OCI-LY7 (cell line): Measurements from ENCODE around the gene ABHD1. TPM values are rescaled to one million over a fixed set of nuclear protein-coding genes. Genes with fewer than 3 reads are reported as not detected.

ENCODE experiments used
- BruUV-seq: library from RNA; stranded (reverse); fragments of 400-500 nt; replicated peaks from 2 replicates; lab custom pipeline; 2021; lab: Mats Ljungman, UMichigan
- CTCF ChIA-PET: fragments of 300-600 bp; sonication (Branson Sonifier 250); formaldehyde crosslinking; loops from one replicate; lab custom pipeline; 2022; ENCODE audit warnings: antibody characterized with exemption; ENCODE audit not compliant: unreplicated experiment; lab: Charles Lee
- POLR2A ChIA-PET: fragments of 300-600 bp; sonication (Branson Sonifier 250); formaldehyde crosslinking; loops from one replicate; lab custom pipeline; 2022; ENCODE audit warnings: antibody characterized with exemption; lab: Charles Lee
- DNase-seq: peaks from one replicate; pipeline ENCODE4 v3.0.0-alpha.2; 2015; ENCODE audit warnings: low spot score
- H2AFZ ChIP-seq: fragments of 200-600 bp; sonication (generic), shearing (Covaris generic); 2 replicates; pipeline ENCODE4 v1.6.1; 2014; ENCODE audit warnings: mild to moderate bottlenecking, antibody characterized with exemption, low read length, moderate library complexity
- H3K27ac ChIP-seq: fragments of 200-600 bp; sonication (generic); 2 replicates; pipeline ENCODE4 v1.5.1; 2014; ENCODE audit warnings: mixed run types, low read depth, mild to moderate bottlenecking, moderate library complexity, low read length, inconsistent platforms; ENCODE audit not compliant: poor library complexity, severe bottlenecking
- H3K36me3 ChIP-seq: fragments of 200-600 bp; sonication (generic); 2 replicates; pipeline ENCODE4 v1.6.1; 2014; ENCODE audit warnings: mild to moderate bottlenecking, antibody characterized with exemption, low read length, moderate library complexity, mixed read lengths; ENCODE audit not compliant: insufficient read depth
- H3K4me1 ChIP-seq: fragments of 200-600 bp; sonication (generic); 2 replicates; pipeline ENCODE4 v1.5.1; 2014; ENCODE audit warnings: mild to moderate bottlenecking, low read length; ENCODE audit not compliant: insufficient read depth, poor library complexity, severe bottlenecking
- H3K4me2 ChIP-seq: fragments of 200-600 bp; sonication (generic); 2 replicates; pipeline ENCODE4 v1.6.1; 2014; ENCODE audit warnings: mild to moderate bottlenecking, low read length
- H3K4me3 ChIP-seq: fragments of 200-600 bp; sonication (generic); 2 replicates; pipeline ENCODE4 v1.5.1; 2014; ENCODE audit warnings: mild to moderate bottlenecking, low read depth, low read length; ENCODE audit not compliant: poor library complexity, severe bottlenecking
- H3K79me2 ChIP-seq: fragments of 200-600 bp; sonication (generic); 2 replicates; pipeline ENCODE4 v1.6.1; 2016; ENCODE audit warnings: low read depth, mild to moderate bottlenecking, low read length, moderate library complexity, mixed read lengths; ENCODE audit not compliant: insufficient read depth
- H3K9me2 ChIP-seq: fragments of 200-600 bp; sonication (generic); 2 replicates; pipeline ENCODE4 v1.6.1; 2016; ENCODE audit warnings: mild to moderate bottlenecking, low read length, mixed read lengths; ENCODE audit not compliant: insufficient read depth
- H3K9me3 ChIP-seq: fragments of 200-600 bp; sonication (generic); 2 replicates; pipeline ENCODE4 v1.6.1; 2014; ENCODE audit warnings: mild to moderate bottlenecking, mixed run types, low read length, mixed read lengths
- H4K20me1 ChIP-seq: fragments of 200-600 bp; sonication (generic); 2 replicates; pipeline ENCODE4 v1.6.1; 2014; ENCODE audit warnings: mild to moderate bottlenecking, antibody characterized with exemption, low read length, moderate library complexity, mixed read lengths; ENCODE audit not compliant: insufficient read depth
- CTCF ChIP-seq: fragments of 200-600 bp; sonication (generic); conservative IDR thresholded peaks from 2 replicates; pipeline ENCODE4 v1.5.1; 2014; ENCODE audit warnings: mild to moderate bottlenecking, antibody characterized with exemption, low read length, moderate library complexity, mixed read lengths
- EZH2phosphoT487 ChIP-seq: fragments of 200-600 bp; sonication (generic); IDR thresholded peaks from 2 replicates; pipeline ENCODE4 v1.6.1; 2018; ENCODE audit warnings: low read depth, borderline replicate concordance, mild to moderate bottlenecking, mixed run types, antibody characterized with exemption, low read length, moderate library complexity, mixed read lengths
- intact Hi-C: fragments of 100-400 bp; cut with micrococcal nuclease; formaldehyde crosslinking; loops from one replicate; pipeline ENCODE4 v1.10.0; 2022; ENCODE audit not compliant: unreplicated experiment
- total RNA-seq, 2 experiments: library from RNA; depleted of rRNA in 1 of 2; stranded (reverse); fragments of >200 nt in 1 of 2; shearing (Covaris generic) in 1 of 2; gene quantifications; 2 replicates each; pipeline ENCODE4 v1.2.3, GENCODE V29; 2014 to 2022

Gene ABHD1
- total RNA-seq, 2 experiments from 2014 or later: not detected

GRCh38 chr2:27121906-27122305 is 1.7 kb upstream of the ABHD1 start:
- no peak for TF ChIP-seq CTCF
- TF ChIP-seq EZH2phosphoT487: no peak
- no peaks in the 10 kb centered on the region for H3K36me3 ChIP-seq
- no peaks in the 10 kb centered on the region for H3K9me3 ChIP-seq
- no peak overlapping the region for H3K27ac ChIP-seq
- no peaks in the 10 kb centered on the region for H3K79me2 ChIP-seq
- no peak overlapping the region for H3K4me2 ChIP-seq
- DNase-seq: no peak
- H3K9me2 ChIP-seq: no peaks in the 10 kb centered on the region
- CTCF ChIA-PET: no interaction called here
- H4K20me1 ChIP-seq: no peaks in the 10 kb centered on the region
- BruUV-seq: no TSS peak
- no peak overlapping the region for H2AFZ ChIP-seq
- no peaks in the 10 kb centered on the region for H3K4me1 ChIP-seq
- POLR2A ChIA-PET: no interaction called here
- H3K4me3 ChIP-seq: no peak overlapping the region
- intact Hi-C loops: no loop called here

- H3K9me3 ChIP-seq: no peaks in the 10 kb centered on the region
- H3K4me2 ChIP-seq: no peak overlapping the region
- no peaks in the 10 kb centered on the region for H3K79me2 ChIP-seq
- H3K9me2 ChIP-seq: no peaks in the 10 kb centered on the region
- H3K36me3 ChIP-seq: no peaks in the 10 kb centered on the region
- no peak overlapping the region for H2AFZ ChIP-seq
- ChIA-PET POLR2A (no interaction called here), CTCF (no interaction called here)
- no peaks in the 10 kb centered on the region for H3K4me1 ChIP-seq
- DNase-seq: no peak
- no peak overlapping the region for H3K27ac ChIP-seq
- H4K20me1 ChIP-seq: no peaks in the 10 kb centered on the region
- BruUV-seq: no TSS peak
- intact Hi-C loops: no loop called here
- no peak overlapping the region for H3K4me3 ChIP-seq
- TF ChIP-seq CTCF: no peak
- TF ChIP-seq EZH2phosphoT487: no peak
Observed at GRCh38 chr2:27122791-27123190, 824 bp upstream of the ABHD1 start.

DNA sequence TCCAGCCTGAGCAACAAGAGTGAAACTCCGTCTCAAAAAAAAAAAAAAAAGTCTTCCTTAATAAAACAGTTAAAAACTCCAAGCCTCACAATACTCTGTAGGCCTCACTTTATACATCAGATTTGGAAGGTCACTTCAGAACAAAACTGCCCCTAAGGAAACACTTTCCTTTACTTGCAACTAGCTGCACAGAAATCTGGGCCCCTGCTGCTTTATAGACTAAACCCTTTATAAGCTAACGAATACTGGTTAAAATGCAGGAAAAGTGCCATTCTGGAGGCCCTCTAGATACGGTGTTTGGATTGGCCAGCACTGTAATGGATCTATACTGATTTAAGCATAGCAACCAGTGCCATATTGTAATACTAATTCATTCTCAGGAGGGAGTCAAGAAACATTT is 1.5 kb downstream of the ABHD1 start:
- Histone ChIP-seq H4K20me1 (no peaks in the 10 kb centered on the region), H3K4me3 (no peak overlapping the region), H3K4me2 (no peak overlapping the region), H3K36me3 (peaks cover 22% of the 10 kb centered on the region), H3K27ac (no peak overlapping the region), H2AFZ (no peak overlapping the region), H3K4me1 (no peaks in the 10 kb centered on the region), H3K9me3 (no peaks in the 10 kb centered on the region), H3K79me2 (no peaks in the 10 kb centered on the region), H3K9me2 (no peaks in the 10 kb centered on the region)
- BruUV-seq: no TSS peak
- POLR2A ChIA-PET: interaction anchor here (0.6 to 1.4 kb wide), 3 partner anchors 10 to 65 kb away, joined by 3 to 6 read pairs (median 3); partner anchors contain the start of gene PREB
- intact Hi-C loops: no loop called here
- TF ChIP-seq CTCF: no peak
- TF ChIP-seq EZH2phosphoT487: no peak
- no peak for DNase-seq
- CTCF ChIA-PET: interaction anchor here (1.5 kb wide), 1 partner anchor 8 kb away, joined by 7 read pairs; no protein-coding TSS in a partner anchor
